SH-SY5Y (cell line): ENCODE data around the gene SH3TC1.

Experiments used
- GATA2 ChIP-seq: IDR thresholded peaks from 2 replicates; pipeline ENCODE4 v1.6.1; 2011; ENCODE audit warnings: mild to moderate bottlenecking, low read depth, low read length
- GATA3 ChIP-seq: IDR thresholded peaks from 2 replicates; pipeline ENCODE4 v1.6.1; 2011; ENCODE audit warnings: low read depth, mild to moderate bottlenecking, low read length, moderate library complexity

DNA sequence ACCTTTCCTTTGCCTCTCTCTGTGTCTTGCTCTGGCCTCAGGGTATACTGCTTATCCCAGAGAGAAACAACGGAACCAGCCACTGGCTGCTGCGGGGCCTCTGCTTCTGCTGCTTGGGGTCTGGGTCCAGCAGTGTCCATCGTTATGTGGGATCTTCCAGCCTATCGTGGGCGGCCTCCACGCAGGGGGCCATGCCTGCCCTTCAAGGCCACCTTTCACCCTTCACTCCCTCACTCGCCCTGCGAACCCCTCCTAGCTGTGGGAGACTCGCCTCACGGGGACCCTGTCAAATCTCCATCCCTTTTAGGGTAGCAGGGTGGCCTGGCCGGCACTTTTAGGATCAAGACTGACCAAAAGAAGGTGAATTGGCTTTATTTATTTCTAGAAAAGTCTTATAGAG is 21.1 kb upstream of the SH3TC1 start:
- TF ChIP-seq GATA2: no peak
- no peak for TF ChIP-seq GATA3
